IMR-90 (cell line): ENCODE measurements around the gene CD99L2. TPM values are rescaled to one million over a fixed set of nuclear protein-coding genes. Genes with fewer than 3 reads are reported as not detected.
A peak's percentile ranks its signal among the peaks of the same experiment; 100 is the strongest.

Experiments used
- ATAC-seq: fragments of 200-7000 bp; cut with Tn5 transposase; 2 replicates; pipeline ENCODE4 v1.9.1; 2020; ENCODE audit warnings: low read depth, mild to moderate bottlenecking, moderate library complexity
- BruUV-seq: library from RNA; stranded (reverse); fragments of 400-500 nt; replicated peaks from 2 replicates; lab custom pipeline; 2021; lab: Mats Ljungman, UMichigan
- CTCF ChIA-PET: fragments of 300-600 bp; formaldehyde crosslinking; extraction: SDS; loops from one replicate; lab custom pipeline; 2021; ENCODE audit warnings: antibody characterized with exemption; lab: Yijun Ruan, JAX
- POLR2A ChIA-PET: fragments of 300-600 bp; sonication (Branson Sonifier 250); formaldehyde crosslinking; loops from one replicate; lab custom pipeline; 2022; ENCODE audit warnings: antibody characterized with exemption; ENCODE audit not compliant: unreplicated experiment; lab: Charles Lee
- DNase-seq: peaks from one replicate; pipeline ENCODE4 v3.0.0; 2013
- H2AFZ ChIP-seq: replicated peaks from 2 replicates; pipeline ENCODE3; 2013; ENCODE audit warnings: low read length, mild to moderate bottlenecking; ENCODE audit not compliant: poor library complexity
- H2AK5ac ChIP-seq: 2 replicates; pipeline ENCODE4 v1.6.1; 2013; ENCODE audit warnings: low read depth, low read length, inconsistent platforms
- H2AK9ac ChIP-seq: replicated peaks from 2 replicates; pipeline ENCODE3; 2013; ENCODE audit warnings: mild to moderate bottlenecking, low read depth, low read length, moderate library complexity; ENCODE audit not compliant: poor library complexity
- H2BK120ac ChIP-seq: 2 replicates; pipeline ENCODE4 v1.6.1; 2013; ENCODE audit warnings: low read depth, low read length, inconsistent platforms
- H2BK15ac ChIP-seq: 3 replicates; pipeline ENCODE4 v1.6.1; 2013; ENCODE audit warnings: low read depth, low read length, inconsistent platforms
- H2BK20ac ChIP-seq: 2 replicates; pipeline ENCODE4 v1.6.1; 2013; ENCODE audit warnings: low read depth, mild to moderate bottlenecking, inconsistent platforms, low read length, moderate library complexity
- H2BK5ac ChIP-seq: 2 replicates; pipeline ENCODE4 v1.6.1; 2013; ENCODE audit warnings: mild to moderate bottlenecking, low read depth, low read length, inconsistent platforms; ENCODE audit not compliant: poor library complexity, severe bottlenecking
- H3K14ac ChIP-seq: replicated peaks from 2 replicates; pipeline ENCODE4 v1.6.1; 2013; ENCODE audit warnings: low read depth, low read length, inconsistent platforms
- H3K18ac ChIP-seq: 2 replicates; pipeline ENCODE4 v1.6.1; 2013; ENCODE audit warnings: low read depth, low read length, control low read depth
- H3K23ac ChIP-seq: 2 replicates; pipeline ENCODE4 v1.6.1; 2013; ENCODE audit warnings: low read depth, low read length, inconsistent platforms
- H3K27ac ChIP-seq: 2 replicates; pipeline ENCODE4 v1.5.1; 2013; ENCODE audit warnings: mild to moderate bottlenecking, control low read depth, low read length; ENCODE audit not compliant: insufficient read depth
- H3K27me3 ChIP-seq: 2 replicates; pipeline ENCODE4 v1.6.1; 2013; ENCODE audit warnings: low read length; ENCODE audit not compliant: control insufficient read depth, insufficient read depth
- H3K36me3 ChIP-seq: 2 replicates; pipeline ENCODE4 v1.6.1; 2013; ENCODE audit warnings: low read length, mixed read lengths; ENCODE audit not compliant: control insufficient read depth, insufficient read depth
- H3K4ac ChIP-seq: 2 replicates; pipeline ENCODE4 v1.6.1; 2013; ENCODE audit warnings: low read depth, low read length, inconsistent platforms
- H3K4me1 ChIP-seq: 2 replicates; pipeline ENCODE4 v1.6.1; 2013; ENCODE audit warnings: low read length, mixed read lengths; ENCODE audit not compliant: control insufficient read depth, insufficient read depth
- H3K4me2 ChIP-seq: 2 replicates; pipeline ENCODE4 v1.6.1; 2013; ENCODE audit warnings: low read depth, mild to moderate bottlenecking, control low read depth, low read length, moderate library complexity
- H3K4me3 ChIP-seq: 2 replicates; pipeline ENCODE4 v1.5.1; 2013; ENCODE audit warnings: low read depth, mild to moderate bottlenecking, control low read depth, low read length, moderate library complexity; ENCODE audit not compliant: insufficient read depth
- H3K56ac ChIP-seq: 2 replicates; pipeline ENCODE4 v1.6.1; 2013; ENCODE audit warnings: low read length, inconsistent platforms; ENCODE audit not compliant: insufficient read depth; ENCODE audit errors: extremely low read depth
- H3K79me1 ChIP-seq, 2 experiments: 2 replicates each; pipeline ENCODE4 v1.6.1; 2013; ENCODE audit warnings: low read length in 2 of 2, inconsistent platforms in 1 of 2, low read depth in 1 of 2
- H3K9ac ChIP-seq: 2 replicates; pipeline ENCODE4 v1.6.1; 2013; ENCODE audit warnings: low read depth, low read length, control low read depth
- H3K9me1 ChIP-seq: 2 replicates; pipeline ENCODE4 v1.6.1; 2013; ENCODE audit warnings: low read length, inconsistent platforms; ENCODE audit not compliant: insufficient read depth
- H3K9me3 ChIP-seq: 2 replicates; pipeline ENCODE4 v1.6.1; 2013; ENCODE audit warnings: low read length; ENCODE audit not compliant: control insufficient read depth, insufficient read depth
- H4K20me1 ChIP-seq: 2 replicates; pipeline ENCODE4 v1.6.1; 2013; ENCODE audit warnings: low read length, inconsistent platforms; ENCODE audit not compliant: insufficient read depth
- H4K5ac ChIP-seq: 2 replicates; pipeline ENCODE4 v1.6.1; 2013; ENCODE audit warnings: mild to moderate bottlenecking, low read depth, low read length, control low read depth
- H4K8ac ChIP-seq, 2 experiments: 2 replicates each; pipeline ENCODE4 v1.6.1; 2013; ENCODE audit warnings: low read depth in 2 of 2, low read length in 2 of 2, control low read depth in 1 of 2, inconsistent platforms in 1 of 2
- H4K91ac ChIP-seq: 2 replicates; pipeline ENCODE4 v1.6.1; 2013; ENCODE audit warnings: low read depth, low read length, inconsistent platforms; ENCODE audit not compliant: insufficient read depth
- BHLHE40 ChIP-seq: fragments of 150-350 bp; IDR thresholded peaks from 2 replicates; pipeline ENCODE4 v1.6.1; 2016; ENCODE audit warnings: mild to moderate bottlenecking, low read depth, low read length
- CEBPB ChIP-seq: IDR thresholded peaks from 2 replicates; pipeline ENCODE4 v1.6.1; 2012; ENCODE audit warnings: low read depth, low read length, improper control_type of control experiment
- CHD1 ChIP-seq: IDR thresholded peaks from 2 replicates; pipeline ENCODE4 v1.6.1; 2012; ENCODE audit warnings: low read depth, low read length, improper control_type of control experiment
- CTCF ChIP-seq: conservative IDR thresholded peaks from 2 replicates; pipeline ENCODE4 v1.5.1; 2012; ENCODE audit warnings: mild to moderate bottlenecking, low read depth, low read length, improper control_type of control experiment
- ELK1 ChIP-seq: fragments of 150-350 bp; IDR thresholded peaks from 2 replicates; pipeline ENCODE4 v1.6.1; 2016; ENCODE audit warnings: low read depth, mild to moderate bottlenecking, low read length, moderate library complexity, borderline replicate concordance
- FOS ChIP-seq: fragments of 150-350 bp; IDR thresholded peaks from 2 replicates; pipeline ENCODE4 v1.6.1; 2016; ENCODE audit warnings: low read depth, low read length
- MAFK ChIP-seq: IDR thresholded peaks from 2 replicates; pipeline ENCODE4 v1.6.1; 2012; ENCODE audit warnings: low read depth, low read length, improper control_type of control experiment
- MAZ ChIP-seq: IDR thresholded peaks from 2 replicates; pipeline ENCODE4 v1.6.1; 2012; ENCODE audit warnings: low read depth, mild to moderate bottlenecking, low read length, improper control_type of control experiment, moderate library complexity, borderline replicate concordance
- MXI1 ChIP-seq: IDR thresholded peaks from 2 replicates; pipeline ENCODE4 v1.6.1; 2012; ENCODE audit warnings: low read depth, mild to moderate bottlenecking, low read length, moderate library complexity, borderline replicate concordance
- NFE2L2 ChIP-seq: fragments of 150-350 bp; IDR thresholded peaks from 2 replicates; pipeline ENCODE4 v1.6.1; 2016; ENCODE audit warnings: low read depth, mild to moderate bottlenecking, low read length
- POLR2A ChIP-seq: IDR thresholded peaks from 2 replicates; pipeline ENCODE4 v1.6.1; 2012; ENCODE audit warnings: mild to moderate bottlenecking, low read depth, low read length
- RAD21 ChIP-seq: IDR thresholded peaks from 2 replicates; pipeline ENCODE4 v1.6.1; 2012; ENCODE audit warnings: low read length, improper control_type of control experiment
- RCOR1 ChIP-seq: IDR thresholded peaks from 2 replicates; pipeline ENCODE4 v1.6.1; 2012; ENCODE audit warnings: mild to moderate bottlenecking, low read length, improper control_type of control experiment; ENCODE audit not compliant: insufficient replicate concordance
- RFX5 ChIP-seq: IDR thresholded peaks from 2 replicates; pipeline ENCODE4 v1.8.0; 2012; ENCODE audit warnings: low read depth, mild to moderate bottlenecking, low read length, moderate library complexity
- SMC3 ChIP-seq: fragments of 150-350 bp; IDR thresholded peaks from 2 replicates; pipeline ENCODE4 v1.6.1; 2016; ENCODE audit warnings: low read depth, mild to moderate bottlenecking, antibody characterized with exemption, low read length, moderate library complexity
- USF2 ChIP-seq: fragments of 150-350 bp; IDR thresholded peaks from 2 replicates; pipeline ENCODE4 v1.6.1; 2017; ENCODE audit warnings: mild to moderate bottlenecking, antibody characterized with exemption, low read length, low read depth
- WGBS, 2 experiments: methylation state at CpG; one replicate each; pipeline versions ENCODE4 v1.1.5 to v1.1.7; 2013; ENCODE audit warnings: missing lambda C conversion rate in 2 of 2; ENCODE audit not compliant: insufficient read length in 1 of 2; ENCODE audit errors: extremely low coverage in 2 of 2; 5-methylcytosine and 5-hydroxymethylcytosine counted together
- dilution Hi-C: fragments of 300-500 bp; cut with HindIII; formaldehyde crosslinking; loops from one replicate; pipeline ENCODE4 v1.14.3; 2018; ENCODE audit warnings: low sequenced_read_pairs; ENCODE audit not compliant: unreplicated experiment
- in situ Hi-C: fragments of 300-500 bp; cut with MboI; formaldehyde crosslinking; loops from 3 replicates; pipeline ENCODE4 v1.14.3; 2019; ENCODE audit warnings: low sequenced_read_pairs, inconsistent platforms, mixed read lengths
- intact Hi-C: fragments of 100-400 bp; cut with micrococcal nuclease; formaldehyde crosslinking; loops from 2 replicates; pipeline ENCODE4 v1.10.0; 2022
- polyA plus RNA-seq, 3 experiments: library from polyadenylated mRNA; depleted of rRNA; stranded (reverse); fragments of >200 nt; gene quantifications; 2 replicates each; pipeline ENCODE4 v1.2.3, GENCODE V29; 2012; ENCODE audit warnings: low replicate concordance in 1 of 3
- total RNA-seq: library from RNA; depleted of rRNA; stranded (reverse); fragments of >200 nt; gene quantifications from 2 replicates; pipeline ENCODE4 v1.2.3, GENCODE V29; 2012

Gene CD99L2
- total and polyA plus RNA-seq, 2 of the 4 experiments (the other 2 are of a cell fraction), result 17.4 to 41.4 TPM

- Histone ChIP-seq H3K4me2 (no peak overlapping the region), H4K8ac (no peak overlapping the region), H3K18ac (no peak overlapping the region), H3K27me3 (no peaks in the 10 kb centered on the region), H3K4me3 (no peak overlapping the region), H2BK120ac (no peak overlapping the region), H3K4ac (no peak overlapping the region), H3K56ac (no peak overlapping the region), H3K36me3 (no peaks in the 10 kb centered on the region), H3K23ac (no peak overlapping the region), H3K9ac (no peak overlapping the region), H3K9me1 (no peaks in the 10 kb centered on the region; the same call in 1 of the 2 replicates), H2AK9ac (no peak overlapping the region), H3K27ac (no peak overlapping the region), H3K14ac (no peak overlapping the region), H2BK5ac (no peak overlapping the region), H3K4me1 (peaks cover 5% of the 10 kb centered on the region; the same call in 1 of the 2 replicates), H3K9me3 (no peaks in the 10 kb centered on the region), H4K20me1 (0 out of 2 replicates have a peak, but pooled peaks cover 4% of the 10 kb centered on the region), H2AFZ (no peak overlapping the region), H2BK20ac (no peak overlapping the region), H4K91ac (no peak overlapping the region), H2AK5ac (no peak overlapping the region), H3K79me1 (peaks cover 4% of the 10 kb centered on the region in 2 experiments; a peak in 2 of 4 replicates), H4K5ac (no peak overlapping the region), H2BK15ac (no peak overlapping the region)
- dilution Hi-C loops, result no loop called here
- DNase-seq, result peak; percentile 44
- BruUV-seq, result no TSS peak
- POLR2A ChIA-PET, result no interaction called here
- no peak for ATAC-seq
- in situ Hi-C loops, result no loop called here
- intact Hi-C loops, result no loop called here
- TF ChIP-seq CTCF (no peak), MXI1 (no peak), RFX5 (no peak), USF2 (no peak), ELK1 (no peak), FOS (no peak), MAZ (no peak), POLR2A (no peak), CEBPB (no peak), CHD1 (no peak), NFE2L2 (no peak), MAFK (no peak), RCOR1 (no peak), BHLHE40 (no peak), RAD21 (no peak), SMC3 (no peak)
- WGBS, 2 experiments, result no CpG with 5 or more reads among the region's 1 CpG
- CTCF ChIA-PET, result no interaction called here
Measured at GRCh38 chrX:150873616-150874015, 24.9 kb downstream of the CD99L2 start.
